Rectal smooth muscle tissue (tissue), 1 donor: ENCODE measurements around the gene OR2H1.

Experiments
- H3K27ac ChIP-seq: one replicate; pipeline ENCODE4 v1.7.0; 2013; ENCODE audit warnings: low read depth, low read length, inconsistent platforms
- H3K27me3 ChIP-seq: one replicate; pipeline ENCODE4 v1.7.0; 2013; ENCODE audit warnings: low read length; ENCODE audit not compliant: control insufficient read depth, insufficient read depth
- H3K36me3 ChIP-seq: one replicate; pipeline ENCODE4 v1.7.0; 2013; ENCODE audit warnings: low read length; ENCODE audit not compliant: control insufficient read depth, insufficient read depth
- H3K4me1 ChIP-seq: one replicate; pipeline ENCODE4 v1.7.0; 2013; ENCODE audit warnings: low read length; ENCODE audit not compliant: control insufficient read depth, insufficient read depth
- H3K4me3 ChIP-seq: one replicate; pipeline ENCODE4 v1.7.0; 2013; ENCODE audit warnings: low read length
- H3K9ac ChIP-seq: one replicate; pipeline ENCODE4 v1.7.0; 2013; ENCODE audit warnings: low read length

OR2H1 gene

DNA sequence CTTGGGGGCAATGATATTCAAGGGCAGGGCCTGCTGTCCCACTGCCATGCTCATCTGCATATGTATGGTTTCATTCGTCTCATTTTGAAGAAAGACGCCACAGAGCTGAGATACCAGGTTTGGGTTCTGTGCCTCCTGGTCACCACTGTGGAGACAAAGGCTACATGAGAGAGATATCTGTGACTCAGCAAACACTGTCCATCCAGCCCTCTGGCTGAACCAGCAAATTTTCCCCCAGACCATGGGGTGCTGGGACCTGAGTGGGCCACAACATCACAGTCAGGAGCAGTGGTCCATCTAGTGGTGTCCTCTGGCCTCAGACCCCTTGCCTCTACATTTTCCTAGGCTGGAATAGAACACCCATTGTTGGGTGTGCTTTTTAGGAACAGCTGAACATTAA, 30.7 kb downstream of the OR2H1 start, which contains the start of gene MAS1L:
TSS of gene MAS1L (minus strand) at position 297 of the 400 bp plus-strand sequence. CDS start at position 243, 54 bp downstream.
- Histone ChIP-seq H3K4me1 (no peaks in the 10 kb centered on the region), H3K27me3 (no peaks in the 10 kb centered on the region), H3K4me3 (no peak within 1 kb of the TSS), H3K27ac (no peak within 1 kb of the TSS), H3K36me3 (no peaks in the 10 kb centered on the region), H3K9ac (no peak within 1 kb of the TSS)

DNA sequence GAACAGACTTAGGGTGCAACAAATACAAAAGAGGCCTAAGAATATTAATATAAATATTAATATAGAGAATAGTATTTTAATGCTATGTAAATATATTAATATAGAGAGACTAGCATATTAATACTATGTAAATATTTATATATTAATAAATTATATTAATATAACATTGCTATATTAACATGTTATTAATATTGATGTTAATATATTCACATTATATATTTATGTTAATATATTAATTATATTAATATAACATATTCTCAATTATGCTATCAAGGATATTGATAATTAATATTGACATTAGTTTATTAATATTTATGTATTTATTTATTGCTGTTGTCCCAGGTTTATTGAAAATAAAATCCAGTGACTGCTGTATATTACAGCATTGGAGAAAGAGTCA, 31.9 kb downstream of the OR2H1 start:
- Histone ChIP-seq H3K9ac (no peak overlapping the region), H3K36me3 (no peaks in the 10 kb centered on the region), H3K27me3 (no peaks in the 10 kb centered on the region), H3K27ac (no peak overlapping the region), H3K4me1 (no peaks in the 10 kb centered on the region), H3K4me3 (no peak overlapping the region)

DNA sequence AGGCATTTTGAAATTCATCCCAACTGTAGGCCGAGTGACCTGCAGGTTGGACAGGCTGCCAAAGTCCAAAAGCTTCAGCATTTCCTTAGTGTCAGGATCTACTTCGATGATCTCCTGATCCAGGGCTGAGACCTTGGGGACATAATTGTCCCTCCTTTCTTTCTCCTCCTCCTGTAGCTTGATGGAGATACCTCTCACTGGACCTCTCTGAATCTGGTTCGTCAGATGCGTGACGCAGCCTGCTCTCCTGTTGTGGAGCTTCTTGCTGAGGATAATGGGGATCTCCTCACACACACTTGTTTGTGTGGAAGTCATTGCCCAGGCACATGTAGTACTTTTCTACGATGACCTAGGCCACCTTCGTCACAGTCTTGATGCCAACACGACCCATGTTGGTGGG, 32.3 kb downstream of the OR2H1 start:
- Histone ChIP-seq H3K27me3 (no peaks in the 10 kb centered on the region), H3K27ac (no peak overlapping the region), H3K36me3 (no peaks in the 10 kb centered on the region), H3K4me1 (no peaks in the 10 kb centered on the region), H3K9ac (no peak overlapping the region), H3K4me3 (no peak overlapping the region)

GRCh38 chr6:29490055-29490454, 33.1 kb downstream of the OR2H1 start:
- H3K27ac ChIP-seq, result no peak overlapping the region
- H3K27me3 ChIP-seq, result no peaks in the 10 kb centered on the region

DNA sequence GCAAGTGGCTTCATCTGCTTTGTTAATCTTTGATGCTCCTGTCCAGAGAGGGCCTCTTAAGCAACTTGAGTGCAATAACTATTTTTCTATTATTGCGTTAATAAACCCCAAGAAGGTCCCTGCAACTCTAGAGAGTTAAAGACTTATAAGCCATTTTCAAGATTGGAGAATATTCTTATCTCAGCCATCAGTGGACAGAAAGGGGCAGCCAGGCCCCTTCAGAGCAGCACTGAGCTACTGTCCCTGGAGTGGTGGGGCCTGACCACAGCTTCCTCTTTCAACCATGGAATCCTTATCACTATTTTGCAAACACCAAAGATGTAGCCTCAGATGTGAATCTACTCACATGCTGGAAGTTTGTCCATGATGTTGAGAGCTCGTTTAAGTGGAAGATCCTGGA, 33.6 kb downstream of the OR2H1 start:
- no peak overlapping the region for H3K9ac ChIP-seq
- H3K27ac ChIP-seq, result no peak overlapping the region
- H3K36me3 ChIP-seq, result no peaks in the 10 kb centered on the region
- H3K4me3 ChIP-seq, result no peak overlapping the region
- no peaks in the 10 kb centered on the region for H3K4me1 ChIP-seq
- H3K27me3 ChIP-seq, result no peaks in the 10 kb centered on the region

More at GRCh38 chr6:29490055-29490454, 33.1 kb downstream of the OR2H1 start:
- Histone ChIP-seq H3K9ac (no peak overlapping the region), H3K36me3 (no peaks in the 10 kb centered on the region), H3K4me3 (no peak overlapping the region), H3K4me1 (no peaks in the 10 kb centered on the region)

- Histone ChIP-seq H3K36me3 (no peaks in the 10 kb centered on the region), H3K27me3 (no peaks in the 10 kb centered on the region)
These were observed 34.6 kb downstream of the OR2H1 start for GRCh38 chr6:29491574-29491973.

GRCh38 chr6:29493261-29493660, 36.3 kb downstream of the OR2H1 start:
- no peak overlapping the region for H3K4me3 ChIP-seq
- no peaks in the 10 kb centered on the region for H3K36me3 ChIP-seq
- no peaks in the 10 kb centered on the region for H3K27me3 ChIP-seq
- no peaks in the 10 kb centered on the region for H3K4me1 ChIP-seq
- H3K9ac ChIP-seq, result no peak overlapping the region
- H3K27ac ChIP-seq, result no peak overlapping the region

More at GRCh38 chr6:29491574-29491973, 34.6 kb downstream of the OR2H1 start:
- Histone ChIP-seq H3K4me1 (no peaks in the 10 kb centered on the region), H3K9ac (no peak overlapping the region), H3K4me3 (no peak overlapping the region), H3K27ac (no peak overlapping the region)

DNA sequence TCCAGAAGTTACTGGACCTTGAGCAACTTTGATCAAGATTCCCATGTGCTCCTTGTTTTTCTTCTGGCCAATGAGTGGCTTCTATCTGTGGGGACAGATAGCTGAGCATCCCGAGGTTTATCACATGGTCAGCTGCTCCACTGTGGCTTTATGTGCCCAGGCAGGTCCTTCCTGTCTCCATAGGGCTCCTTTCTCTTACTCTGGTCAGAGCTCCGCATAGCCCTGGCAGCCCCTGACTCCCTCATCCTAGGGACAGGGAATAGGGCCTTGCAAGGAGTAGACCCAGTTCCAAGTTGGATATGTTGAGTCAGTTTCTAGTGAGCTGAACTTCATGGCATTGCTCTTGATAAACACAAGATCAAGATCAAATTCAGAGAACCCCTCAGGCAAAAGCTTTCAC, 37.2 kb downstream of the OR2H1 start:
- no peaks in the 10 kb centered on the region for H3K27me3 ChIP-seq
- no peaks in the 10 kb centered on the region for H3K36me3 ChIP-seq
- no peak overlapping the region for H3K9ac ChIP-seq
- H3K27ac ChIP-seq, result no peak overlapping the region
- no peaks in the 10 kb centered on the region for H3K4me1 ChIP-seq
- H3K4me3 ChIP-seq, result no peak overlapping the region

GRCh38 chr6:29495571-29495970, 38.6 kb downstream of the OR2H1 start:
- H3K27me3 ChIP-seq, result no peaks in the 10 kb centered on the region
- H3K4me3 ChIP-seq, result no peak overlapping the region
- H3K36me3 ChIP-seq, result no peaks in the 10 kb centered on the region
- H3K9ac ChIP-seq, result no peak overlapping the region
- H3K27ac ChIP-seq, result no peak overlapping the region
- no peaks in the 10 kb centered on the region for H3K4me1 ChIP-seq

GRCh38 chr6:29496961-29497360, 40.0 kb downstream of the OR2H1 start:
- no peaks in the 10 kb centered on the region for H3K4me1 ChIP-seq
- H3K27ac ChIP-seq, result no peak overlapping the region
- H3K27me3 ChIP-seq, result no peaks in the 10 kb centered on the region
- no peak overlapping the region for H3K4me3 ChIP-seq
- H3K9ac ChIP-seq, result no peak overlapping the region
- no peaks in the 10 kb centered on the region for H3K36me3 ChIP-seq

DNA sequence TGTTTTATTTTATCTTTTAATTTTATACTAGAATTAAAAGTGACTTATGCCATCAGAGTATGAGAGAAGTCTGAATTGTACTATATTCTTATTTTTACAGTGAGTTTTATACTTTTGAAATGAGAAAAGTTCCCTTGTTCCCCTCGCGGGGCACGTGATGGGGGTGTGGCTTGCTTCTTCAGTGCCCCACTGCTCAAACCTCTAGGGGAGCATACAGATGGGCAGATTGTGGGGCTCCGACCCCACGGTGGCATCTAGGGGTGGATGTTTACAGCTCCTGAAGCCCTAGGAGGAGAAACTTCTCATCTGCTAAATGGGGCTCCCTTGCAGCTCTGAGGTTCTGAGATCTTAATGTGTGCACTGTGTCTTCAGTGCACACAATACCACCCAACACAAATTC, 42.7 kb downstream of the OR2H1 start:
- no peak overlapping the region for H3K9ac ChIP-seq
- no peak overlapping the region for H3K4me3 ChIP-seq
- H3K27me3 ChIP-seq, result no peaks in the 10 kb centered on the region
- H3K4me1 ChIP-seq, result no peaks in the 10 kb centered on the region
- H3K27ac ChIP-seq, result no peak overlapping the region
- no peaks in the 10 kb centered on the region for H3K36me3 ChIP-seq

DNA sequence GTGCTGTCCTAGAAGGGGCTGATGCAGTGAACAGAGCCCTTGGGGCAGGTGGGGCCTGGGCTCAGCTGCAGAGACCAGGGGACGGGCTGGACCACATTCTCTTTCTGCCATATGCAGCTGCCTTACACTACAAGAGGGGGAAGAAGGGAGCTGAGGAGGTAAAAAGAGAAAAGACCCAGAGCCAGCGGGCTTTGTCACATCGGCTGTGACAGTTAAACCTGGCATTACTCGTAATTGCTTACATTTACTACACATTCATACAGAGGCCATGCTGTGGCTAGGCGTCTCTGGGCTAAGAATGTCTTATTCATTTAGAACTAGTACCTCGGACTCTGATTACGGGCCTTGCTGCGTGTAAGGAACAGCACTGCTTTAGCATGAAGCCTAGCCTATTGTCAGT, 43.6 kb downstream of the OR2H1 start:
- H3K27me3 ChIP-seq, result no peaks in the 10 kb centered on the region
- no peaks in the 10 kb centered on the region for H3K4me1 ChIP-seq
- no peak overlapping the region for H3K9ac ChIP-seq
- no peaks in the 10 kb centered on the region for H3K36me3 ChIP-seq
- H3K27ac ChIP-seq, result no peak overlapping the region
- no peak overlapping the region for H3K4me3 ChIP-seq

GRCh38 chr6:29501106-29501505, 44.2 kb downstream of the OR2H1 start:
- H3K9ac ChIP-seq, result no peak overlapping the region
- H3K27me3 ChIP-seq, result no peaks in the 10 kb centered on the region
- H3K36me3 ChIP-seq, result no peaks in the 10 kb centered on the region

More at GRCh38 chr6:29501106-29501505, 44.2 kb downstream of the OR2H1 start:
- Histone ChIP-seq H3K4me1 (no peaks in the 10 kb centered on the region), H3K27ac (no peak overlapping the region), H3K4me3 (no peak overlapping the region)
